Fibroblast of lung (primary cell): ENCODE results near the gene ITK. TPM values are rescaled to one million over a fixed set of nuclear protein-coding genes. Genes with fewer than 3 reads are reported as not detected.

Experiments used
- DNase-seq, 2 donors: peaks; one replicate each; pipeline versions ENCODE4 v3.0.0 to v3.0.0-alpha.2; 2010; ENCODE audit warnings: low read depth in 2 of 2
- H2AFZ ChIP-seq: 2 replicates; pipeline ENCODE4 v1.5.1; 2012; ENCODE audit warnings: low read length, control low read depth, inconsistent platforms
- H3K27ac ChIP-seq: 2 replicates; pipeline ENCODE4 v1.5.1; 2011; ENCODE audit warnings: low read length, control low read depth; ENCODE audit not compliant: insufficient read depth
- H3K27me3 ChIP-seq: 2 replicates; pipeline ENCODE4 v1.5.1; 2011; ENCODE audit warnings: mild to moderate bottlenecking, low read length; ENCODE audit not compliant: control insufficient read depth, insufficient read depth
- H3K36me3 ChIP-seq: 2 replicates; pipeline ENCODE4 v1.5.1; 2011; ENCODE audit warnings: low read length; ENCODE audit not compliant: control insufficient read depth, insufficient read depth
- H3K4me1 ChIP-seq: 2 replicates; pipeline ENCODE4 v1.5.1; 2011; ENCODE audit warnings: low read length; ENCODE audit not compliant: control insufficient read depth, insufficient read depth; ENCODE audit errors: extremely low read depth
- H3K4me2 ChIP-seq: 2 replicates; pipeline ENCODE4 v1.5.1; 2011; ENCODE audit warnings: low read length, control low read depth; ENCODE audit not compliant: insufficient read depth; ENCODE audit errors: extremely low read depth
- H3K4me3 ChIP-seq, 4 experiments: fragments of 200-600 bp in 1 of 4; sonication (generic) in 1 of 4; replicated peaks in 1 of 4; 2 replicates each; pipeline ENCODE4 v1.5.1; 2011 to 2016; ENCODE audit warnings: low read length in 4 of 4, low read depth in 3 of 4, mild to moderate bottlenecking in 3 of 4, control low read depth in 2 of 4, inconsistent platforms in 1 of 4, mixed read lengths in 1 of 4; ENCODE audit not compliant: insufficient read depth in 1 of 4; ENCODE audit errors: control extremely low read depth in 1 of 4
- H3K79me2 ChIP-seq: 2 replicates; pipeline ENCODE4 v1.5.1; 2012; ENCODE audit warnings: mild to moderate bottlenecking, low read length, inconsistent platforms; ENCODE audit not compliant: control insufficient read depth, insufficient read depth
- H3K9ac ChIP-seq: 2 replicates; pipeline ENCODE4 v1.5.1; 2011; ENCODE audit warnings: mild to moderate bottlenecking, low read length, control low read depth; ENCODE audit not compliant: insufficient read depth
- H3K9me3 ChIP-seq: 2 replicates; pipeline ENCODE4 v1.5.1; 2012; ENCODE audit warnings: low read depth, low read length; ENCODE audit not compliant: control insufficient read depth, insufficient read depth
- H4K20me1 ChIP-seq: 2 replicates; pipeline ENCODE4 v1.5.1; 2011; ENCODE audit warnings: low read length; ENCODE audit not compliant: control insufficient read depth, insufficient read depth; ENCODE audit errors: extremely low read depth
- EZH2 ChIP-seq: IDR thresholded peaks from 2 replicates; pipeline ENCODE4 v1.5.1; 2012; ENCODE audit warnings: low read length, control low read depth, mild to moderate bottlenecking; ENCODE audit errors: missing control alignments
- polyA plus RNA-seq, 2 donors: library from polyadenylated mRNA; depleted of rRNA in 1 of 2; stranded (reverse) in 1 of 2; unstranded in 1 of 2; fragments of >200 nt; gene quantifications; 2 replicates each; pipeline ENCODE4 v1.2.1, GENCODE V29; 2011 to 2012; ENCODE audit warnings: missing spikeins in 1 of 2
- total RNA-seq: library from RNA; depleted of rRNA; stranded (reverse); fragments of >200 nt; gene quantifications from 2 replicates; pipeline ENCODE4 v1.2.1, GENCODE V29; 2014
- TF ChIP-seq, protein P1 (sequence below), 2 donors: IDR thresholded peaks in 1 of 2; conservative IDR thresholded peaks in 1 of 2; 1 replicate in 1 of 2; 2 replicates in 1 of 2; pipeline ENCODE4 v1.5.1; 2011 to 2012; ENCODE audit warnings: low read length in 2 of 2, control low read depth in 1 of 2, inconsistent platforms in 1 of 2, low read depth in 1 of 2, mild to moderate bottlenecking in 1 of 2

ITK gene
- total and polyA plus RNA-seq, 2 donors (not counting 1 experiment from before 2014, with no cell fraction given), result 0.17 TPM; not detected in 1

DNA sequence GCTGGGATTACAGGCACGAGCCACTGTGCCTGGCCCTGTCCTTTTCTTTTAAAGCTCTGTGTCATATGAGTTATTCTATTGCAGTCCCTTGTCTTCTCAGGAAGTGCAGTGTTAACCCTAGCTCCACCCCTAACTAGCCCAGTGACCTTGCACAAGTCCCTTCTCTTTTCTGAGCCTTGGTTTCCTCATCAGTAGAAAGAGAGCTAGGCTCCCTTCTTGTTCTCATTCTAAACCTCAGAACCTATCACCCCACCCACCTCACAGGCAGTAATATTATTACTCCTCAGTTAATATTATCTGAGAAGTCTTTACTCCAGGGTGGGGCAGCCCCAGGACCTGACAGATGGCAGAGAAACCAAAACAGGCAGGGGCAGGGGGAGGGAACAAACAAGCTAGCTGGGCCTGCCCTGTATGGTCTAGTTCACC lies 92.5 kb downstream of the ITK start:
- DNase-seq, result no peak
- H3K4me3 ChIP-seq, result no peak overlapping the region
- no peak overlapping the region for H3K9ac ChIP-seq
- no peaks in the 10 kb centered on the region for H3K4me1 ChIP-seq
- no peaks in the 10 kb centered on the region for H3K9me3 ChIP-seq
- no peaks in the 10 kb centered on the region for H3K79me2 ChIP-seq
- no peaks in the 10 kb centered on the region for H3K36me3 ChIP-seq
- H3K27me3 ChIP-seq, result no peaks in the 10 kb centered on the region
- no peak overlapping the region for H2AFZ ChIP-seq
- TF ChIP-seq EZH2, result no peak
- TF ChIP-seq, protein P1, sequence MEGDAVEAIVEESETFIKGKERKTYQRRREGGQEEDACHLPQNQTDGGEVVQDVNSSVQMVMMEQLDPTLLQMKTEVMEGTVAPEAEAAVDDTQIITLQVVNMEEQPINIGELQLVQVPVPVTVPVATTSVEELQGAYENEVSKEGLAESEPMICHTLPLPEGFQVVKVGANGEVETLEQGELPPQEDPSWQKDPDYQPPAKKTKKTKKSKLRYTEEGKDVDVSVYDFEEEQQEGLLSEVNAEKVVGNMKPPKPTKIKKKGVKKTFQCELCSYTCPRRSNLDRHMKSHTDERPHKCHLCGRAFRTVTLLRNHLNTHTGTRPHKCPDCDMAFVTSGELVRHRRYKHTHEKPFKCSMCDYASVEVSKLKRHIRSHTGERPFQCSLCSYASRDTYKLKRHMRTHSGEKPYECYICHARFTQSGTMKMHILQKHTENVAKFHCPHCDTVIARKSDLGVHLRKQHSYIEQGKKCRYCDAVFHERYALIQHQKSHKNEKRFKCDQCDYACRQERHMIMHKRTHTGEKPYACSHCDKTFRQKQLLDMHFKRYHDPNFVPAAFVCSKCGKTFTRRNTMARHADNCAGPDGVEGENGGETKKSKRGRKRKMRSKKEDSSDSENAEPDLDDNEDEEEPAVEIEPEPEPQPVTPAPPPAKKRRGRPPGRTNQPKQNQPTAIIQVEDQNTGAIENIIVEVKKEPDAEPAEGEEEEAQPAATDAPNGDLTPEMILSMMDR (conservative IDR thresholded peaks at IDR 0.05 in 1 of 2, IDR thresholded peaks at IDR 0.05 in 1 of 2; ENCODE audit: low read depth in 1 of 2, low read length in 2 of 2), result no peak
- H3K4me2 ChIP-seq, result no peak overlapping the region
- H4K20me1 ChIP-seq, result no peaks in the 10 kb centered on the region
- H3K27ac ChIP-seq, result no peak overlapping the region

DNA sequence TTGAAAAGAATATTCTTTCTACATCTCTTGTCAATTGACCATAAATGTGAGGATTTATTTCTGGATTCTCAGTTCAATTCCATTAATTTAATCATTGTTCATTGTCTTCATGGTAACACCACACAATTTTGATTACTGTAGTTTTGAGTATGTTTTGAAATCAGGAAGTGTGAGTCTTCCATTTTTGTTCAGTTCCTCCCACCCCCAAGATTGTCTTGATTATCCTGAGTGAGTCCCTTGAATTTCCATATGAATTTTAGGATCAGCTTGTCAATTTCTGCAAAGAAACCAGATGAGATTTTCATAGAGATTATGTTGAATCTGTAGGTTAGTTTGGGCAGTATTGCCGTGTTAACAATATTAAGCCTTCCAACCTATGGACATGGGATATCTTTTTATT lies 94.8 kb downstream of the ITK start:
- no peaks in the 10 kb centered on the region for H4K20me1 ChIP-seq
- H3K9ac ChIP-seq, result no peak overlapping the region
- no peaks in the 10 kb centered on the region for H3K36me3 ChIP-seq
- TF ChIP-seq, protein P1 (conservative IDR thresholded peaks at IDR 0.05 in 1 of 2, IDR thresholded peaks at IDR 0.05 in 1 of 2; ENCODE audit: low read depth in 1 of 2, low read length in 2 of 2), result no peak
- TF ChIP-seq EZH2, result no peak
- H3K4me2 ChIP-seq, result no peak overlapping the region
- no peaks in the 10 kb centered on the region for H3K4me1 ChIP-seq
- H3K4me3 ChIP-seq, result no peak overlapping the region
- no peak overlapping the region for H3K27ac ChIP-seq
- no peaks in the 10 kb centered on the region for H3K9me3 ChIP-seq
- H2AFZ ChIP-seq, result no peak overlapping the region
- no peaks in the 10 kb centered on the region for H3K27me3 ChIP-seq
- DNase-seq, result no peak
- H3K79me2 ChIP-seq, result no peaks in the 10 kb centered on the region

DNA sequence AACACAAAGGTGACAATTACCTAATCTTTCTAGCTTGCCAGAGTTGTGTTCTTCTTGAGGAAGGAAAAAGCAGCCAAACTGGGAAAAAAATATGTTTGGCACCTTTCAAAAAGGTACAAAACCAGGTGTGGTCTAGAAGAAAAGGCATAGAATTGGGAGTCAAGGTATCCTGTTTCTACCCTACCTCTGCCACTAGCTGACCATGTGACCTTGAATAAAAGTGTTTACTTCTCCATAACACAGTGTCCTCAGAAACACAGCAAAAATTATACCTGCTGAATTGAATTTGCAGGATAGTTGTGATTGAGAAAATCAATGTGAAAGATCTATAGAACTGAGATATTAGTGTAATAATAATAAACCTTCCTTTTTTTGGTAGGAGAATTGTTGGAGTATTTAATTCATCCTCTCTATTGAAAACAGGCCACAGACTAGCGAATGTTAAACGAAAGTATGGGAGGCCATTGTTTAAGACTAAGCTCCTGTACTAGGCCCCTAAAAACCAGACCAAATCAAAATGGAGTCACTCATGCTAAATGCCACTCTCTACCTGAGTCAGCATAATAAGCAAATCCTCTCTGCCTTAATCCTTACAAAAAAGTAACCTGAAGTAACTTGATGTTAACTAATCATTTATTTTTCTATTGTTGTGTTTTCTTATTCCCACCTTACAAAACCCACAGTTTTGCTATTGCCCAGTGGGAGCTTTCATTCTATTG lies 97.8 kb downstream of the ITK start:
- H2AFZ ChIP-seq, result no peak overlapping the region
- H4K20me1 ChIP-seq, result no peaks in the 10 kb centered on the region
- H3K4me3 ChIP-seq, result no peak overlapping the region
- H3K9me3 ChIP-seq, result no peaks in the 10 kb centered on the region
- no peak overlapping the region for H3K9ac ChIP-seq
- no peak overlapping the region for H3K27ac ChIP-seq
- TF ChIP-seq, protein P1 (conservative IDR thresholded peaks at IDR 0.05 in 1 of 2, IDR thresholded peaks at IDR 0.05 in 1 of 2; ENCODE audit: low read depth in 1 of 2, low read length in 2 of 2), result no peak
- TF ChIP-seq EZH2, result no peak
- H3K27me3 ChIP-seq, result no peaks in the 10 kb centered on the region
- H3K36me3 ChIP-seq, result no peaks in the 10 kb centered on the region
- H3K79me2 ChIP-seq, result no peaks in the 10 kb centered on the region
- H3K4me2 ChIP-seq, result no peak overlapping the region
- DNase-seq, result no peak
- H3K4me1 ChIP-seq, result no peaks in the 10 kb centered on the region
